Stimulated activated CD8-positive, alpha-beta memory T cell treated with anti-CD3 and anti-CD28 coated beads, Interleukin-2, amount 100 ng/mL, for 1 hour (primary cell): ENCODE data around the gene OR2J2.
"Not testable (repeated sequence)": the region's sequence is repeated elsewhere in the genome, so short reads cannot be mapped to it uniquely, and the experiment has no call there.

Experiments used
- DNase-seq, 2 donors: peaks; one replicate each; pipeline ENCODE4 v3.0.0-alpha.2; 2020; ENCODE audit warnings: low read depth in 2 of 2

OR2J2 gene

GRCh38 chr6:29170607-29171006 is at the start of gene OR2J2:
TSS of gene OR2J2 (plus strand) at chr6:29170907. CDS start at chr6:29173636, 2,729 bp downstream.
- not testable (repeated sequence) for DNase-seq

- no peak for DNase-seq
Measured at GRCh38 chr6:29129326-29130012, 41.2 kb upstream of the OR2J2 start.

- no peak for DNase-seq
Measured at GRCh38 chr6:29130644-29131043, 40.1 kb upstream of the OR2J2 start.

GRCh38 chr6:29131691-29132090 is 39.0 kb upstream of the OR2J2 start:
- no peak for DNase-seq

- no peak for DNase-seq
Measured at GRCh38 chr6:29137724-29138123, 33.0 kb upstream of the OR2J2 start.

GRCh38 chr6:29141606-29142005 is 29.1 kb upstream of the OR2J2 start:
- no peak for DNase-seq

GRCh38 chr6:29142309-29142708 is 28.4 kb upstream of the OR2J2 start:
- no peak for DNase-seq

GRCh38 chr6:29146179-29146578 is 24.5 kb upstream of the OR2J2 start:
- no peak for DNase-seq

GRCh38 chr6:29147074-29147473 is 23.6 kb upstream of the OR2J2 start:
- no peak for DNase-seq

GRCh38 chr6:29149444-29149843 is 21.3 kb upstream of the OR2J2 start:
- DNase-seq, result not testable (repeated sequence)

GRCh38 chr6:29153083-29153482 is 17.6 kb upstream of the OR2J2 start:
- DNase-seq, result no peak

- not testable (repeated sequence) for DNase-seq
Measured at GRCh38 chr6:29155182-29155581, 15.5 kb upstream of the OR2J2 start.

GRCh38 chr6:29159922-29160321 is 10.8 kb upstream of the OR2J2 start:
- DNase-seq, result not testable (repeated sequence)

- DNase-seq, result not testable (repeated sequence)
Measured at GRCh38 chr6:29165571-29165970, 5.1 kb upstream of the OR2J2 start.

- no peak for DNase-seq
Measured at GRCh38 chr6:29171736-29172135, 1.0 kb downstream of the OR2J2 start.

GRCh38 chr6:29183594-29183993 is 12.9 kb downstream of the OR2J2 start:
- no peak for DNase-seq

GRCh38 chr6:29188659-29189058 is 18.0 kb downstream of the OR2J2 start:
- not testable (repeated sequence) for DNase-seq

- DNase-seq, result no peak
Measured at GRCh38 chr6:29200767-29201662, 30.3 kb downstream of the OR2J2 start.

GRCh38 chr6:29201966-29202365 is 31.3 kb downstream of the OR2J2 start:
- no peak for DNase-seq

- no peak for DNase-seq
Measured at GRCh38 chr6:29211488-29211887, 40.8 kb downstream of the OR2J2 start.

GRCh38 chr6:29216528-29216927 is 45.8 kb downstream of the OR2J2 start:
- DNase-seq, result no peak

- not testable (repeated sequence) for DNase-seq
Measured at GRCh38 chr6:29217242-29217641, 46.5 kb downstream of the OR2J2 start.

GRCh38 chr6:29218056-29218455 is 47.3 kb downstream of the OR2J2 start:
- DNase-seq, result not testable (repeated sequence)
